Skin of body (tissue), 2 donors: ENCODE measurements around the gene MPPED1. TPM values are rescaled to one million over a fixed set of nuclear protein-coding genes. Genes with fewer than 3 reads are reported as not detected.

ENCODE experiments used
- DNase-seq: peaks from one replicate; lab custom pipeline; 2025; lab: John Stamatoyannopoulos, UW
- total RNA-seq: library from RNA; depleted of rRNA; stranded (reverse); fragments of >200 nt; gene quantifications from one replicate; pipeline ENCODE4 v1.2.3, GENCODE V29; 2014

MPPED1 gene
- total RNA-seq, 1 donor from 2014 or later, result 5.3 TPM

- no peak for DNase-seq
These were observed 560 bp upstream of the MPPED1 start for GRCh38 chr22:43411040-43411868.

GRCh38 chr22:43412808-43413795 lies 1.3 kb downstream of the MPPED1 start:
- no peak for DNase-seq

GRCh38 chr22:43413826-43414225 lies 2.0 kb downstream of the MPPED1 start:
- DNase-seq, result no peak

- DNase-seq, result no peak
These were observed 3.9 kb downstream of the MPPED1 start for GRCh38 chr22:43415681-43416080.

GRCh38 chr22:43417555-43417954 lies 5.7 kb downstream of the MPPED1 start:
- no peak for DNase-seq

GRCh38 chr22:43418079-43418825 lies 6.4 kb downstream of the MPPED1 start:
- DNase-seq, result no peak

- DNase-seq, result no peak
These were observed 7.7 kb downstream of the MPPED1 start for GRCh38 chr22:43419371-43420080.

GRCh38 chr22:43421046-43421665 lies 9.3 kb downstream of the MPPED1 start:
- no peak for DNase-seq

- DNase-seq, result no peak
These were observed 10.3 kb downstream of the MPPED1 start for GRCh38 chr22:43421914-43422615.

GRCh38 chr22:43423046-43423445 lies 11.2 kb downstream of the MPPED1 start:
- DNase-seq, result no peak

- DNase-seq, result no peak
These were observed 12.4 kb downstream of the MPPED1 start for GRCh38 chr22:43424201-43424600.

- DNase-seq, result no peak
These were observed 13.1 kb downstream of the MPPED1 start for GRCh38 chr22:43424666-43425630.

- DNase-seq, result no peak
These were observed 14.4 kb downstream of the MPPED1 start for GRCh38 chr22:43425976-43426785.

GRCh38 chr22:43426816-43427215 lies 15.0 kb downstream of the MPPED1 start:
- DNase-seq, result no peak

GRCh38 chr22:43427296-43428004 lies 15.6 kb downstream of the MPPED1 start:
- no peak for DNase-seq

GRCh38 chr22:43428005-43428485 lies 16.2 kb downstream of the MPPED1 start:
- DNase-seq, result no peak

- no peak for DNase-seq
These were observed 16.7 kb downstream of the MPPED1 start for GRCh38 chr22:43428521-43428920.
